ENCODE results near the gene IGFALS.

Gene IGFALS

GRCh38 chr16:1823821-1824220, 30.3 kb upstream of the IGFALS start:
- peak in 1 of 3 experiments; percentile 31 for TF ChIP-seq CTCF (IDR thresholded peaks at IDR 0.05; ENCODE audit: unreplicated experiment in 3 of 3)
- Mint-ChIP-seq H3K4me3 (peak overlapping the region; percentile 73 to 84 (median 82)), H3K27ac (peak overlapping the region in 2 of 3 experiments; percentile 63 to 66), H3K27me3 (ENCODE audit: low read depth) (peaks cover 3% of the 10 kb centered on the region), H3K9me3 (no peaks in the 10 kb centered on the region), H3K36me3 (ENCODE audit: low read depth) (no peaks in the 10 kb centered on the region), H3K4me1 (peaks cover 17% of the 10 kb centered on the region)

GRCh38 chr16:1822801-1823200, 29.3 kb upstream of the IGFALS start:
- H3K9me3 Mint-ChIP-seq: no peaks in the 10 kb centered on the region
- no peak overlapping the region for H3K4me3 Mint-ChIP-seq
- H3K27me3 Mint-ChIP-seq (ENCODE audit: low read depth): peaks cover 3% of the 10 kb centered on the region
- H3K4me1 Mint-ChIP-seq: peaks cover 14% of the 10 kb centered on the region
- H3K36me3 Mint-ChIP-seq (ENCODE audit: low read depth): no peaks in the 10 kb centered on the region
- no peak overlapping the region for H3K27ac Mint-ChIP-seq
- no peak for TF ChIP-seq CTCF (IDR thresholded peaks at IDR 0.05; ENCODE audit: unreplicated experiment in 3 of 3)

GRCh38 chr16:1821861-1822611, 28.5 kb upstream of the IGFALS start:
- no peak for TF ChIP-seq CTCF (IDR thresholded peaks at IDR 0.05; ENCODE audit: unreplicated experiment in 3 of 3)
- H3K36me3 Mint-ChIP-seq (ENCODE audit: low read depth): no peaks in the 10 kb centered on the region
- H3K4me1 Mint-ChIP-seq: peaks cover 6% of the 10 kb centered on the region

GRCh38 chr16:1820946-1821290, 27.4 kb upstream of the IGFALS start:
- TF ChIP-seq CTCF (IDR thresholded peaks at IDR 0.05; ENCODE audit: unreplicated experiment in 3 of 3): no peak

More at GRCh38 chr16:1821861-1822611, 28.5 kb upstream of the IGFALS start:
- Mint-ChIP-seq H3K9me3 (no peaks in the 10 kb centered on the region), H3K27me3 (ENCODE audit: low read depth) (no peaks in the 10 kb centered on the region), H3K4me3 (no peak overlapping the region), H3K27ac (no peak overlapping the region)

GRCh38 chr16:1820096-1820945, 26.8 kb upstream of the IGFALS start:
- Mint-ChIP-seq H3K4me1 (peaks cover 5% of the 10 kb centered on the region), H3K27ac (no peak overlapping the region), H3K36me3 (ENCODE audit: low read depth) (peaks cover 3% of the 10 kb centered on the region), H3K4me3 (no peak overlapping the region), H3K27me3 (ENCODE audit: low read depth) (no peaks in the 10 kb centered on the region), H3K9me3 (no peaks in the 10 kb centered on the region)
- no peak for TF ChIP-seq CTCF (IDR thresholded peaks at IDR 0.05; ENCODE audit: unreplicated experiment in 3 of 3)

More at GRCh38 chr16:1820946-1821290, 27.4 kb upstream of the IGFALS start:
- Mint-ChIP-seq H3K27ac (no peak overlapping the region), H3K9me3 (no peaks in the 10 kb centered on the region), H3K4me3 (no peak overlapping the region), H3K27me3 (ENCODE audit: low read depth) (no peaks in the 10 kb centered on the region), H3K4me1 (peaks cover 5% of the 10 kb centered on the region), H3K36me3 (ENCODE audit: low read depth) (no peaks in the 10 kb centered on the region)
